Ovary (tissue), 3 donors: ENCODE results near the gene SKAP2.

Experiments
- POLR2A ChIP-seq: fragments of 450-650 bp; IDR thresholded peaks from one replicate; pipeline ENCODE4 v1.6.1; 2017; ENCODE audit warnings: antibody characterized with exemption, mild to moderate bottlenecking, moderate library complexity
- TF ChIP-seq, protein P1 (sequence below), 3 donors: fragments of 450-650 bp in 2 of 3; fragments of 200-600 bp in 1 of 3; IDR thresholded peaks; one replicate each; pipeline versions ENCODE4 v1.5.1 to v1.8.0; 2016 to 2022; ENCODE audit warnings: antibody characterized with exemption in 3 of 3, mild to moderate bottlenecking in 1 of 3
- donor health status: DM: no; HTN: no; CAD: no.

DNA sequence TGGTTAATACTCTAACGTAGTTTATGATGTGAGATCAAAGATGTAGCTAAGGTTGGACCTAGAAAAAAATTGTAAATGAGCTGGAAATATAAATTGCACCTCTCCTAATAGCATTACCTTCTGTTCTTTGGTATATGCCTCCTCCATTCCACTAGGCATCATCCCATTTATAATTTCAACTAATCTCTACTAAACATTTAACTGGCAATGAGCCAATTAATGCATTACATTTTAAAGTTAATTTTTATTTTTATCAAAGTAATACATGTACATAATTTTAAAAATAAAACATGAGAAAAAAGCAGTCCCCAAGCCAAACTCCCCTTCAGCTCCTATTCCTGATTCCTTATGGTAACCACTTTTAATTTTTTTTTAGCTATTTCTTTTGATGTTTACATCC, 35.1 kb upstream of the SKAP2 start:
- TF ChIP-seq, protein P1, sequence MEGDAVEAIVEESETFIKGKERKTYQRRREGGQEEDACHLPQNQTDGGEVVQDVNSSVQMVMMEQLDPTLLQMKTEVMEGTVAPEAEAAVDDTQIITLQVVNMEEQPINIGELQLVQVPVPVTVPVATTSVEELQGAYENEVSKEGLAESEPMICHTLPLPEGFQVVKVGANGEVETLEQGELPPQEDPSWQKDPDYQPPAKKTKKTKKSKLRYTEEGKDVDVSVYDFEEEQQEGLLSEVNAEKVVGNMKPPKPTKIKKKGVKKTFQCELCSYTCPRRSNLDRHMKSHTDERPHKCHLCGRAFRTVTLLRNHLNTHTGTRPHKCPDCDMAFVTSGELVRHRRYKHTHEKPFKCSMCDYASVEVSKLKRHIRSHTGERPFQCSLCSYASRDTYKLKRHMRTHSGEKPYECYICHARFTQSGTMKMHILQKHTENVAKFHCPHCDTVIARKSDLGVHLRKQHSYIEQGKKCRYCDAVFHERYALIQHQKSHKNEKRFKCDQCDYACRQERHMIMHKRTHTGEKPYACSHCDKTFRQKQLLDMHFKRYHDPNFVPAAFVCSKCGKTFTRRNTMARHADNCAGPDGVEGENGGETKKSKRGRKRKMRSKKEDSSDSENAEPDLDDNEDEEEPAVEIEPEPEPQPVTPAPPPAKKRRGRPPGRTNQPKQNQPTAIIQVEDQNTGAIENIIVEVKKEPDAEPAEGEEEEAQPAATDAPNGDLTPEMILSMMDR (IDR thresholded peaks at IDR 0.05): no peak
- no peak for TF ChIP-seq POLR2A
